ENCODE measurements around the gene PRSS1. TPM values are rescaled to one million over a fixed set of nuclear protein-coding genes. Genes with fewer than 3 reads are reported as not detected.

PRSS1 gene
- total and polyA plus RNA-seq, 8 donors = 0.99 TPM; not detected in 7

- DNase-seq (no peak), ATAC-seq (no peak)
- TF ChIP-seq CTCF (IDR thresholded peaks at IDR 0.05) = no peak
- intact Hi-C loops (cut with DNase I) = no loop called here
- Histone ChIP-seq H3K4me1 (peaks cover 6 to 17% of the 10 kb centered on the region in 2 donors), H3K9me3 (no peaks in the 10 kb centered on the region), H3K27ac (peak overlapping the region in 1 of 2 donors; percentile 65), H3K4me3 (peak overlapping the region in 1 of 2 donors; percentile 29), H3K27me3 (peaks cover 40 to 70% of the 10 kb centered on the region in 2 donors), H3K36me3 (no peaks in the 10 kb centered on the region)
These were observed 46.8 kb downstream of the PRSS1 start for GRCh38 chr7:142796001-142796500.

GRCh38 chr7:142796501-142797390 lies 47.5 kb downstream of the PRSS1 start:
- peaks cover 40 to 70% of the 10 kb centered on the region in 2 donors for H3K27me3 ChIP-seq
- peaks cover 6 to 17% of the 10 kb centered on the region in 2 donors for H3K4me1 ChIP-seq
- peak in 1 of 4 donors; percentile 12 for DNase-seq
- TF ChIP-seq CTCF (IDR thresholded peaks at IDR 0.05) = no peak
- peak; percentile 25 for ATAC-seq
- intact Hi-C loops (cut with DNase I) = no loop called here
- peak overlapping the region; percentile 0 to 29 for H3K4me3 ChIP-seq
- no peaks in the 10 kb centered on the region for H3K9me3 ChIP-seq
- H3K36me3 ChIP-seq = no peaks in the 10 kb centered on the region
- peak overlapping the region; percentile 0 to 65 for H3K27ac ChIP-seq

GRCh38 chr7:142797391-142798377 lies 48.4 kb downstream of the PRSS1 start:
- DNase-seq (no peak), ATAC-seq (peak; percentile 26)
- Histone ChIP-seq H3K4me3 (peak overlapping the region in 1 of 2 donors; percentile 29), H3K36me3 (no peaks in the 10 kb centered on the region), H3K27ac (peak overlapping the region; percentile 0 to 65), H3K9me3 (no peaks in the 10 kb centered on the region), H3K27me3 (peaks cover 40 to 70% of the 10 kb centered on the region in 2 donors), H3K4me1 (peaks cover 6 to 17% of the 10 kb centered on the region in 2 donors)
- TF ChIP-seq CTCF (IDR thresholded peaks at IDR 0.05) = no peak
- intact Hi-C loops (cut with DNase I) = no loop called here

DNA sequence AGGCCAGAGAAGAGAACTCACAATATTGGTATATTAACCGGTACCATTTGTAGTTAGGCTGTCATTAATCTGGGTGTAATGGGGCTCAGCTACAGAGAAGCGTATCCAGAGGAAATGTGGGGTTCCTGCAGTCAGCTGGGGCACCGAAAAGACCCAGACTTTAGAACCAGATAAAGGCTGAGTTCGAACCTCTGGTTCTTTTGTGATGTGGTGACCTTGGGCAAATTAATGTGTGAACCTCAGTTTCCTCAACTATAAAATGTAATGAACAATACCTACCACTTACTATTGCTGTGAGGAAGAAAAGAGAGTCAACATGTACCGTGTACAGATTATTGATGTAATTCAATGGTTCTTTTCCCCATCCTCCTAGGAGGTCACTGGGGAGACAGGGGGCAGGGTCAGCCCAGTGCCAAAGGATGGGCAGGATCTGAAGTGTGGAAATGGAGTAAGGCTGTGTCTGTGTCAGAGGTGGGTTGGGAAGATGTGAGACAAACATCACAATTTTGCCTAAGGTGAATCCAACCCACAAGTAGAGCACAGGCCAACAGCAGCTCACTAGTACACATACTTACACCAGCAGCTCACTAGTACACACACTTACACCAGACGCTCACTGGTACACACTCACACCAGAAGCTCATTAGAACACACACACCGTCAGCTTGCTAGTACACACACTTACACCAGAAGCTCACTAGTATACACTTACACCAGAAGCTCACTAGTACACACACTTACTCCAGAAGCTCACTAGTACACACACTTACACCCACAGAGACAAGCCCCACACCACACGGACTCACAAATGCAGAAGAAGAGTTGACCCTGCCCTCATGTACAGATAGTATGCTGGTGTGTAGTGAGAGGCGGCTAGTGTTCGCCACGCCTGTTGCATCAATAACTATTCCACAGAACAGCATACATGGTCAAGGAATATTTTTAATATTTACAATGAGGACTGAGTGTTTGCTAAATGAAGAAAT lies 49.5 kb downstream of the PRSS1 start:
- DNase-seq (no peak), ATAC-seq (no peak)
- peak overlapping the region in 1 of 2 donors; percentile 8 for H3K27ac ChIP-seq
- no peak for TF ChIP-seq CTCF (IDR thresholded peaks at IDR 0.05)
- no peaks in the 10 kb centered on the region for H3K9me3 ChIP-seq
- peaks cover 6 to 17% of the 10 kb centered on the region in 2 donors for H3K4me1 ChIP-seq
- no peaks in the 10 kb centered on the region for H3K36me3 ChIP-seq
- H3K4me3 ChIP-seq = peak overlapping the region in 1 of 2 donors; percentile 29
- peaks cover 40 to 70% of the 10 kb centered on the region in 2 donors for H3K27me3 ChIP-seq
- intact Hi-C loops (cut with DNase I) = no loop called here
